ENCODE measurements around the gene AMH.

AMH gene

DNA sequence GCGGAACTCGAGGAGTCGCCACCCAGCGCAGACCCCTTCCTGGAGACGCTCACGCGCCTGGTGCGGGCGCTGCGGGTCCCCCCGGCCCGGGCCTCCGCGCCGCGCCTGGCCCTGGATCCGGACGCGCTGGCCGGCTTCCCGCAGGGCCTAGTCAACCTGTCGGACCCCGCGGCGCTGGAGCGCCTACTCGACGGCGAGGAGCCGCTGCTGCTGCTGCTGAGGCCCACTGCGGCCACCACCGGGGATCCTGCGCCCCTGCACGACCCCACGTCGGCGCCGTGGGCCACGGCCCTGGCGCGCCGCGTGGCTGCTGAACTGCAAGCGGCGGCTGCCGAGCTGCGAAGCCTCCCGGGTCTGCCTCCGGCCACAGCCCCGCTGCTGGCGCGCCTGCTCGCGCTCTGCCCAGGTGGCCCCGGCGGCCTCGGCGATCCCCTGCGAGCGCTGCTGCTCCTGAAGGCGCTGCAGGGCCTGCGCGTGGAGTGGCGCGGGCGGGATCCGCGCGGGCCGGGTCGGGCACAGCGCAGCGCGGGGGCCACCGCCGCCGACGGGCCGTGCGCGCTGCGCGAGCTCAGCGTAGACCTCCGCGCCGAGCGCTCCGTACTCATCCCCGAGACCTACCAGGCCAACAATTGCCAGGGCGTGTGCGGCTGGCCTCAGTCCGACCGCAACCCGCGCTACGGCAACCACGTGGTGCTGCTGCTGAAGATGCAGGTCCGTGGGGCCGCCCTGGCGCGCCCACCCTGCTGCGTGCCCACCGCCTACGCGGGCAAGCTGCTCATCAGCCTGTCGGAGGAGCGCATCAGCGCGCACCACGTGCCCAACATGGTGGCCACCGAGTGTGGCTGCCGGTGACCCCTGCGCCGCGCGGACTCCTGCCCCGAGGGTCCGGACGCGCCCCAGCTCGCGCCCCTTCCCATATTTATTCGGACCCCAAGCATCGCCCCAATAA, 2.3 kb downstream of the AMH start:
- no peak for DNase-seq

DNA sequence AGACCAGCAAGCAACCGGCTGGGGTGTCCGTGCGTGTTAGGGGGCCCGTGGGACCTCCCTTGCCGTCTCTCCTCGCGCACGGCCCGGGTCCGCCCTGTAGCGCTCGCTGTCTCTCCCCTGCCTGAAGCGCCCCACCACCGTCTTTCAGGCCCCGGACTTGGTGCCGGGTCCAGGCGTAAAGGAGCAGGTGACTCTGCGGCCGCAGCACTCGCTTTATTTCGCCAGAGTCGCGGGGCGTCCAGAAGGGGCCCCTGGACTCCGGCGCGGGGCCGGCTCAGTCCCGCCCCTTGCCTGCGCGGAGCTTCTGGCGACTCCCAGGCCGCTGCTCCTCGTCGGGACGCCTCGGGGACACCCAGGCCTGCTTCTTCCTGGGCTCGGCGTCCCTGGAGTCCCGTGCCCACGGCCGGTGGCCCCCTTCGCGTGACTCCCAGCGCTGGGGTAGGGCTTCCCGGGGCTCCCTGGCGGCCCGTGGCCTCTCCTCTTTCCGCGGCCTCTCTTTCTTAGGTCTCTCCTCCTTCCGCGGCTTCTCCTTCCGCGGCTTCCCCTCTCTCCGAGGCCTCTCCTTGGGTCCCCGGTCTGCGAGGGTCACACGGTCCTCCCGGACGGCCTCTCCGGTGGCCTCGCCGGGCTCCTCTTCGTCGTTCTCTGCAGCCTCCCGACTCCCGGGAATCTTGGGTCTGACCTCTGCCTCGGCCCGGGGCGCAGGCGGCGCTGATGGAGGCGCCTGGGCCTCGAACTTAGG, 3.1 kb downstream of the AMH start:
- DNase-seq = no peak

DNA sequence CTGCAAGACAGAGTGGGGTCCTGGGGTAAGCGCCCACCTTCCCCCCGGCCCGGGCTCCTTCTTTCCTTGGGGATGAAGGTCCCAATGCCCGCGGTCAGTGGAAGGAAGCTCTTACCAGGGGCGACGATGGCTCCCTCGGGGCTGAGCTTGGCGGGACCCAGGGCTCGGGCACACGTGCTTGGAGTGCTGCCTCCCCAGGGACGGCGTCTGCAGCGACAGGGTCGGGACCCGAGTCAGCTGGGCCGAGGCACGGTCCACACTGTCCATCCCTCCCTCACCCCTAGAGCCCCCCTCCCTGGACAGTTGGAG, 3.6 kb downstream of the AMH start:
- DNase-seq = no peak

DNA sequence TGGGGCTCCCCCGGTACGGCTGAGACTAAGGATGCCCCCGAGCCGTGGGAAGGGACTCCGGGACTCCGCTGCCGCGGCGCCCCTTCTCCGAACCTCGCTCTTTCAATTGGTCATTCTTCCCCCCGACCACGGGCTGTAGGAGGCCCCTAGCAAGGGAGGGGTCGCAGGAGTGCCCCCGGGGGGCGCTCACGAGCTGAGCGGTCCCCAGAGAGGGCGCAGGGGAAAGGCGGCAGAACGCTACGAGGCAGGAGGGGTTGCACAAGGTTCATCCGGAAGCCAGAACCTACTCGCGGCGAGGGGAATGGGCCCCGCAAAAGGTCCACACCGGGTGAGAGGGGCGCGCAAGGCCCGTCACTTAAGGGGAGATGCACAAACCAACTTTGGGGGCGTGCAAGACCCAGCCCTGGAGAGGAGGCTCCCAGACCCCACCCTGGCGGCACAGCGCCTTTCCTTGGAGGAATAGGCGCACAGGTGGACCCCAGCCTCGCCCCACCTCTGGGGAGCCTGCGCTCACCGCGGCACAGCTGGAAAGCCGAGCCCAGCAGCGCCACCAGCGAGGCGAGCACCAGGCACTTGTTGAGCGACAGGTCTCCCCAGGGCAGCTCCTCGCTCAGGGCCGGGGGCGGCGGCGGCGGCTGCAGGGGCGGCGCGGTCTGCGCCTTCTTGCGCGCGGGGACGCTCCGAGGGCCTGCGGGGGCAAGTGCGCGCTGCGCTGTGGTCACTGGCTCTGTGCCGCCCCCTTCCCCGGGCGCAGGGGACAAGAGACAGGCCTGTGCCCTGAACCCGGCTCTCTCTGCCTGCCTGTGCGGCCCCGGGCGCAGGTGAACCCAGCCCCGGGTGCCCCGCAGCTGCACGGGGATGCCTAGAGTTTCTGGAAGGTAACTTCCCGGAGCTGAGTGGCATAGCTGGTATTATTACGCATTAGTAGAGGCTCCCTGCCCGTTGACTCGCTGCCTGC, 4.3 kb downstream of the AMH start:
- DNase-seq = no peak

DNA sequence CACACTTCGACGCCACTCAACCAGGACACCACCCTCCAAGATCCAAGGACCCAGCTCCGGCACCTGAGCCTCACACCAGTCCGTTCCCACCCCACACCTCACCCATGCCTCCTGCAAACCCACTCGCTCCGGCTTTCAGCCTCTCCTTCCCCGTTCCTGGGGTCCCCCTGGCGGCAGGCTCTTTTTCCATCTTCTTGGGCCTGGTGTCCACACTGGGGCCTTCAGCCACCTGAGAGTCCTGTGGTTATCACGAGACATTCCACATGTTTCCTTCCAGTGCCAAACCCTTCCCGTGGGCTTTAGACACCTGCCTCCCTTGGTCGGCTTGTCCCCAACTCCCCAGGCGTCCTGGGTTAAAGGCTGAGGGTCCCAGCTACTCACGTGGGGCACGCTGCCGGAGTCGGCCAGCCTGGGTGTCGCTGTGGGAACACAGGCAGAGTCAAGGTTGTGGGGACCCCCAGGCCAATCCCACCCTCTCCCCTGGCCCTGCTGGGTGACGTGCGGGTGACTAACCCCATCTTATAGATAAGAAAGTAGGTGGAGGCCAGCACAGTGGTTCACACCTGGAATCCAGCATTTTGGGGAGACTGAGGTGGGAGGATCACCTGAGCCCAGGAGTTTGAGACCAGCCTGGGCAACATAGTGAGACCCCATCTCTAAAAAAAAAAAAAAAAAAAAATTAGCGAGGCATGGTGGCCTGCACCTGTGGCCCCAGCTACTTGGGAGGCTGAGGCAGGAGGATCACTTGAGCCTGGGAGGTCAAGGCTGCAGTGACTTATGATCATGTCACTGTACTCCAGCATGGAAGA, 5.1 kb downstream of the AMH start:
- no peak for DNase-seq

DNA sequence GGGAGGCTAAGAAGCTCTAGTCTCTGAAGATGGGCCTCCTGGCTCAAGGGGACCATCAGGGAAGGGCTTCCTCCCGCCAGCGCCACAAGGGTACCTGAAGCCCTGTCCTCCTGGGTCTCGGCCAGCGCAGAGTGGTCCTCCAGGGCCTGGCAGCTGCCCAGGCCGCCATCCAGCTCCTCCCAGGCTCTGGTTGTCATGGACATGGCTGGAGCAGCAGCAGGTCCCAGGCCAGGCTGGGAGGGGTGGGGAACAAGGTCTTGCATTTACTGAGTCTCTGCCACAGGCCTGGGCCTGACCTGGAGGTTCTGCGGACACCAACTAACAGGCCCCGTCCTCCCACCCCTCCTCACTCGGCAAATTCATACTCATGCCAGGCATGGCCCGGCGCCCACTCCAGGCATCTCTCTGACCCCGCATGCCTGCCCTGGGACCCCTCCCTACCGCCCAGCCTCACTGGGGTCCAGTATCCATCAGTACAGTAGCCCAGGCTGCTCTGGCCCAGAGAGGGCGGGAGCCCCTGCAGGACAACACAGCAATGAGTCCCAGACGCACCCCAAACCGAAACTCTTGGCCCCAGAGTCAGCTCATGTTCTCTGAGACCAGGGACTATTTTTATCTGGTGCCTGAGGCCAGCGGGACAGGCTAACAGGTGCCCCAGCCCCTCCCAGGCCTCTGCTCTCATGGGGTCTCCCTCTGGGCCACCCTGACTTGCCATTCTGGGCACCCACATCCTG, 6.2 kb downstream of the AMH start:
- DNase-seq = peak; percentile 35

DNA sequence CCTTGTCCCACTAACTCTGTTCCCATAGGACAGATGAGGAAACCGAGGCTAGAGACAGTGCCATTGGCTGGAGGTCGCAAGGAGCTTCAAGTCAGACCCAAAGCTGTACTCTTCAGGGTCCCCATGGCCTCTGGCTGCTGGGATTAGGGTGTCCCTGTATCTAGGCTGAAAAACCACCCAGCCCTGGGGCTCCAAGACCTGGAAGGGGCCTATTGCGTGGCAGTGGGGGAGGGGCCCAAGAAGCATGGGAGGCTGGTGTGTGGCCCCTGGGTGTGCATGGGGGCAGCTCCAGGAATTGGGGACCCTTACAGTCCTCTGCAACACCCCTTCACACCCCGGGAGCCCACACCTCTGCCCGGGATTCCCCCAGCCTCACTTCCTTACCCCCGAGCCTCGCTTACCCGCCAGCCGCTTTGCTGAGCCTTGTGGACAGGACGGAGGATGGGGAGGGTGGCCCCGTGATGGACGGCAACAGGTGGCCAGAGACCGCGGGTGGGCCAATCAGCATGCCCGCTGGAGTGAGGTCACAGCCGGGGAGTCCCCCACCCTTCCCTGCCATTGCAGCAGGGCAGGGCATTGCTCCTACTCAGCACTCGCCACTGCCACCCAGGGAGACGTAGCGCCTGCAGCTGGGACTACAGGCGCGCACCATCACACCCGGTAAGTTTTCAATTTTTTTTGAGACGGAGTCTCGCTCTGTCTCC, 7.0 kb downstream of the AMH start, which contains the start of gene JSRP1:
JSRP1 (minus strand) TSS at position 436 of the 704 bp plus-strand sequence. CDS start 1,103 bp downstream, outside the sequence.
- peak; percentile 86 for DNase-seq

DNA sequence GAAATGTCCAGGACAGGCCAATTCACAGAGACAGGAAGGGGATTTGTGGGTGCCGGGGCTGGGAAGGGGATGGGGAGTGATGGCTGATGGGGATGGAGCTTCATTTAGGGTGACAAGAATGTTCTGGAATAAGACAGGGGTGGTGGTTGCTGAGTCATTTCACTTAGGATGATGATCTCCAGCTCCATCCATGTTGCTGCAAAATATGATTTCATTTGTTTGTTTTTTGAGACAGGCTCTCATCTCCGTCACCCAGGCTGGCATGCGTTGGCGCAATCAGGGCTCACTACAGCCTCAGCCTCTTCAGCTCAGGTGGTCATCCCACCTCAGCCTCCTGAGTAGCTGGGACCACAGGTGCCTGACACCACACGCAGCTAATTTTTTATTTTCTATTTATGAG, 10.2 kb downstream of the AMH start:
- no peak for DNase-seq

DNA sequence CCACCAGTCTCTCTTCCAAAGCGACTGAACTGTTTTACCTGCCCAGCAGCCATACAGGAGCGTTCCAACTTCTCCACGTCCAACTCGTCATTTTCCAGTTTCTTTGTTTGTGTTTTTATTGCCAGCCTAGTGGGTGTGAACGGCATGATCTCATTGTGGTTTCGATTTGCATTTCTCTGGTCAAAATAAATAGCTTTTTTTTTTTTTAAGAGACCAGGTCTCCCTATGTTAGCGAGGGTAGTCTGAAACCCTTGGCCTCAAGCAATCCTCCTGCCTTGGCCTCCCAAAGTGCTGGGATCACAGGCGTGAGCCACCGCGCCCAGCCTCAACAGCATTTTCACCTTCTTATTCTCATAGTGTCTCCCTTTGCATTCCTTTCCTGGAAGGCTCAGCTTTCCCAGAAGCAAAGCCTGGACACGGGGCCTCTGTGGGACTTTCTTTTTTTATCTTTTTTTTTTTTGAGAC, 11.2 kb downstream of the AMH start:
- DNase-seq = no peak

DNA sequence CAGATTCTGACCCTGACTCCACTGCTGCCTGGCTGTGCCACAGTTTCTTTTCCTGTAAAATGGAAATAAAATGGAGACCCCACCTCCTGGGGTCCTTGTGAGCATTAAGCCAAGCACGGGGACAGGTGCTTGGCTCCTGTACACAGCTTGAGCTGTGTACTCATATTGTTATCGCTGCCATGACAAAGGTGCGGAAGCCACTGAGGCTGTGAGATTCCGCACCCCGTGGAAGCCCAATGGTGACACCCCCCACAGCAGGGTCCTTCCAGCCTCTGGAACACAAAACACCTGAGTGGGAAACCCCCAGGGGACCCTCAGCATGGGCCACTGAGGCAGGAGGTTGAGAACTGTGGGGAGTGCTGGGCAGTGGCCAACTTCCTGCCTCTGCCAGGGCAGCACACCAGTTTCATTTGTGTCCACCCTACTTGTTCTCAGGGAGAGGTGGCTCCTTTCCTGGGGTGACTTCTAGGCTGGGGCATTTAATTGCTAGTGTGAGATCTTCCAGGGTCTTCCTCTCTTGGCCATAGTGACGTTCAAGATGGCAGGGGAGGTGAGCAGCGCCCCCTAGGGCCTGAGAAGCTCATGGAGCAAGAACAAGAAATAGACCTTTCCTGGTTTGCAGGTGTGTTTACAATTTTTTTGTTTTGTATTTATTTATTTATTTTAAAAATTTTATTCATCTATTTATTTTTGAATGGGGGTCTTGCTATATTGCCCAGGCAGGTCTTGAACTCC, 12.5 kb downstream of the AMH start:
- no peak for DNase-seq

DNA sequence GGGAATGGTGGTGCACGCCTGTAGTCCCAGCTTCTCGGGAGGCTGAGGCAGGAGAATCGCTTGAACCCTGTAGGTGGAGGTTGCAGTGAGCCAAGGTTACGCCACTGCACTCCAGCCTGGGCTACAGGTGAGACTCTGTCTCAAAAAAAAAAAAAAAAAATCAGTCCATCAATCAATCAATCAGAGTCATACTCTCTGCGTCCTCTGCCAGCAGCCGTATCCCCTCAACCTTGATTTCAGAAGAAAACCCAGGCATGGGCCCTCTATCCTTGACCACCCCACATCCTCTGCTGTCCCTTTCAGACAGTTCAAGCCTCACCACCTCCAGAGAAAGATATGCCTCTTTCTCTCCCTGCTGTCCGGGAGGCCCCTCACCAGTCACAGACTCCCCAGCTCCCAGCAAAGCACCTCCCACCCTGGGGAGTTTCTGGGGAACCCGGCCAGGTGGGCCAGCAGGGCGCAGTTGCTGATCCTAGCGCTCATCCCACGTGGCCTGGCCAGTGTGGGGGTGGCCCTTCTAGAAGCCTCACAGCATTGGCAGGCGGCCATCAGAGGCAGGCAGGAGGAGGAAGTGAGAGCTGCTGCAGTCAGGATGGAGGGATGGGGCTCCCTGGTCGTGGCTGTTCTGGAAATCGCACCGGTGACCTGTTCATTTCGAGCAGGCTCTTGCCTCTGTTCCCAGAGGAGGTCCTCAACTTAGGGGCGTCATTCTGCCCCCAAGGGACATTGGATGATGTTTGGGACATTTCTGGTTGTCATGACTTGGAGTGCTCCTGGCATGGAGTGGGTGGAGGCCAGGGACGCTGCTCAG, 17.3 kb downstream of the AMH start:
- no peak for DNase-seq

DNA sequence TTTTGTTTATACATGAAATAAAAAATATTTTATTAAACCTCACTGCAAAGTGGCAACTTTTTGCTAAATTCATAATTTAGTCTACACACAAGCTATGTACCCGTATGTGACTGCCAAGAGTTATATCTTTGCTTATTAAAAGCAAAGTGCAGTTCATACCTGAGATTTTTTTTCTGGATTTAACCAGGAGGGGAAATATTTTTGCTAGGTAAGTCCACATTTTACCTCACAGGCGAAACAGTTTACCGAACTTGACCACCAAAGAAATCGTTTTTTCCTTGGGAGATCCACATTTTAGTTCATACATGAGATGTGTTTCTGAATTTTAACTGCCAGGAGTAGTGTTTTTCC, 19.3 kb downstream of the AMH start:
- no peak for DNase-seq

DNA sequence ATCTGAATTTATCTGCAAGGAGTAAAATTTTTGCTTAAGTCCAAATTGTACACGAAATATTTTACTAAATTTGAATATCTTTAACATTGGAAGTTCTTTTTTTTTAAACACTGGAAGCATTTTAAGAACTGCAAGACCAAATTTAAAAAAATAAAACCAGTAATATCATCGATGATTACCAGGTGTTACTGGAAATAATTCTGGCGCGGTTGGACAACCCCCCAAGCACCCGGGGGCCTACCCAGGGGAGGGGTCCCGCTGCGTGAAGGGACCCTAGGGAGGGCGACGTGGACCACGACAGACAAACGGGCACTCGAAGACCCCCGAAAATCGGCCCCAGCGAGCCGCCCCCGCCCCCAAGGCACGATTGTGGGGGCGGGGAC, 19.7 kb downstream of the AMH start:
- DNase-seq = no peak

DNA sequence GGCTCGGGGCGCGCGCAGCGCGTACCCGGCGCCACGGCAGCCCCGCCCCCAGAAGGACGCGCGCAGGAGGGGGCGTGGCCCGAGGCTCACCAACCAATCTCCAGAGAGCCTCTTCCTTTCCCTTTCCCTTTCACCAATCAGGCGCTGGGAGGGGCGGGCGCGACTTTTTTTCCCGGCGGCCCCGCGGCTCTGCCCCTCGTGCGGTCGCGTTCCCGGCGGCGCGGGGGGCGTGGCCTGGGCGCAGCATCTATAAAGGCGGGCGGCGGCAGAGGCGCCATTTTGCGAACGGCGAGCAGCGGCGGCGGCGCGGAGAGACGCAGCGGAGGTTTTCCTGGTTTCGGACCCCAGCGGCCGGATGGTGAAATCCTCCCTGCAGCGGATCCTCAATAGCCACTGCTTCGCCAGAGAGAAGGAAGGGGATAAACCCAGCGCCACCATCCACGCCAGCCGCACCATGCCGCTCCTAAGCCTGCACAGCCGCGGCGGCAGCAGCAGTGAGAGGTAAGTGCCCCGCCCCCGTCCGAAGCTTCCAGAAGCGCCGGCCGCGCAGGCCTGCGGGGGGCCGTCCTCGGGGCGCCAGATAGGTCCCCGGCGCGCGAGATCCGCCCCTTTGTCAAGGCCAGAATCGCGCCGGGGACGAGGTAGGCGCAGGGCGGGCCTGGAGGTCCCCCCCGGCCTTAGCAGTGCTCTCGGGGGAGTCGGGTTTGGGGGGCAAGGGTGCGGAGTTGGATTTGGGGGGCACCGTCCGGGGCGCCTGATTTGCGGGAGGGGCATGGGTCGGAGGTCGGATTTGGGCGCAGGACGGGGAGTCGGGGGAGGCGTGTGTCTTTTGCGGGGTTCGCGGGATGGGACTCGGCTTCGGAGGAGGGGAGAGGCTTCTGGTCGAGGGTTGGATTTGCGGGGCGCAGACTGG, 20.4 kb downstream of the AMH start:
- peak; percentile 99 for DNase-seq

DNA sequence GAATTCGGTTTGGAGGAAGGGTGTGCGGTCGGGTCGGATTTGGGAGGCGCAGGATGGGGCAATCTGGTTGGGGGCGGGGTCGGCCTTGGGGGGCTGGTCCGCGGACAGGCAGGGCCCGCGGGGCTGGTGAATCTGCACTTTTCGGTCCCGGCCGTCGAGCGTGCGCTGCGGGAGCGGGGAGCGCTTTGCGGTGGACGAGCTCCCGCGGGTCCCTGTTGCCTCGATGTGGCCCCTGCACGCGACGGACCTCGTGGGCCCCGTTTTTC, 21.0 kb downstream of the AMH start:
- no peak for DNase-seq

DNA sequence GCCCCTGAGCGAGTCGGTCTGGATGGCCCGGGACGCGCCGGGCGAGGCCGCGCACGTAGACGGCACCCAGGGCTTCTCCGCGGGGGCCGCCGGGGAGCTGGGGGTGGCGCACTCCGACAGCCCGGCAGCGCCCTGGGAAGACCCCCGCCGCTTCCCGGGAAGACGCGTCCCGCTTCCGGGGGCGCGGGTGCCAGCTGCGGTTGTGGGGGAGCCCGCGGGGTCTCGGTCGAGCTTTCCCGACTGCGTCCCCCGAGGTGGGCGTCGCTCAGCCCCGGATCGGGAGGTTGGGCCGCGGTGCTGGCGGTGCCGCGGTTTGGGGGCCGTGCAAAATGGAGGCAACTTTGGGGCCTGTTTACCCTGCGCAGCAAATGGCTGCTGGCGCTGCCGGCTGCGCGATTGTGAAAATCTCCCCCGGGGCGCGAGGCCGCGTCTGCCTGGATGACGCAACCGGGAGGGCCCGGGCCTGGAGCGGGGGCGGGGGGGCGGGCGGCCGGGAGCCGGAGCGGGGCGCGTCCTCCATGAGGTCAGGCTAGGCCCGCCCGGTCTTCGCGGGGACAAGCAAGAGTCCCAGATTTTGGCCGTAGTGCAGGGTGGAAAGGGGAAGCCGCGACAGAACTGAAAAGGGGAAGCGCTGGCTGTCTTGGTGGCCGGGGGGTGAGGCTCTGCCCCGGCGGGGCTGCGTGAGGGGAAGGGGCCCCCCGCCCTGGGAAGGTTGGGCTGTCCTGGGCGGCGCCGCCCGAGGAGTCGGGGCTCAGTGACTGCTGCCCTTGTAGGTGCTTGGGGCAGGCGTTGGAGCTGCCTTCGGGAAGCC, 21.5 kb downstream of the AMH start:
- peak; percentile 90 for DNase-seq
